ENCODE results near the gene CA14.
A peak's percentile ranks its signal among the peaks of the same experiment; 100 is the strongest.
"Not testable (repeated sequence)": the region's sequence is repeated elsewhere in the genome, so short reads cannot be mapped to it uniquely, and the experiment has no call there.

CA14 gene

DNA sequence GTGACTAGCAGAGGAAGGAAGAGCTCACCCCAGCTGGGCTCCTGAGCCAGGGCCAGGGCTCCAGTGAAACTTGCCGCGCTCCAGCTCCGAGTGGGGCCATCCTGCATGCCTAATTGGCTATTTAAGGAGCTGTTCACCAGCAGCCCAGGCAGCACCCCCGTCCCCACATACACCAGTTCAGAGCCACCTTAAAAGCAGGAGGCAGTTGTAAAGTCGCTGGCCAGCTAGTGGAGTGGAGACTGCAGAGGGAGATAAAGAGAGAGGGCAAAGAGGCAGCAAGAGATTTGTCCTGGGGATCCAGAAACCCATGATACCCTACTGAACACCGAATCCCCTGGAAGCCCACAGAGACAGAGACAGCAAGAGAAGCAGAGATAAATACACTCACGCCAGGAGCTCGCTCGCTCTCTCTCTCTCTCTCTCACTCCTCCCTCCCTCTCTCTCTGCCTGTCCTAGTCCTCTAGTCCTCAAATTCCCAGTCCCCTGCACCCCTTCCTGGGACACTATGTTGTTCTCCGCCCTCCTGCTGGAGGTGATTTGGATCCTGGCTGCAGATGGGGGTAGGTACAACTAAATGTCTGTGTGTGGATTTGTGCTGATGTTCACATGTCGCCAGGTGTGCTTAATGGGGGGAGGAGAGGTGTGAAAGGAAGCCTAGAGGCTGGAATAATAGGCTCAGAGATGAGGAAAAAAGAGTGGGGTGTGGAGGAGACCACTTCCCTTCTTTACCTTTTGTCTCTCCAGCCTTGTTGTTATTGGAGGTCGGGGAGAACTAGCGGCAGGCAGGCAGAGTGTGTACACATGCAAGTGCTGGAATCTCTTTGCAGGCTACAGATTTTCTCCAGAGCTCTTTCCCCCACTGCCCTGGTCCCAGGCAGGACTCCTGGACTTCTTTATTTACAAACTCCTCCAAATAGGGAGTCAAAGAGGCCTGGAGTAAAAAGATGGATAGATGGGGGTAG lies at the start of gene CA14:
CA14 (plus strand) TSS at position 151 of the 962 bp plus-strand sequence; CDS start at position 506, 355 bp downstream.
- no peak for DNase-seq

GRCh38 chr1:150208460-150208859 lies 49.1 kb upstream of the CA14 start:
- not testable (repeated sequence) for DNase-seq

DNA sequence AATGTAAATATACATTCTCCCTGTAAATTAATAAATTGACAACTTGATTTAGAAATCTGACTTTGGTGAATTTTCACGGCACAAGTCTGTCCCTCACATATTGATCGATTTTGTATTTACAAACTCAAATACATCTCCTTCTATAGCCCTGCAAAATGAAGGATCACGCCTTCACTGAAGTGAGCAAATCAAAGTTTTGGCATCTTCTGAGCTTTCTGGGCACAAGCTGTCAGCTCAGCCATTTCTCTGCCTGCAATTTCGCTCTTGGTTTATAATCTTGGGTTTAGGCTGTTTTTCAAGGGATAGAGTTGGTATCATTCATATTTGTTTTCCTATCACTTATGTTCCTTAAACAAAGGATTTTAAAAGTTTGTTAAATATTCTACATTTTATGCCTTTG lies 47.5 kb upstream of the CA14 start:
- DNase-seq = no peak

GRCh38 chr1:150210706-150211105 lies 46.9 kb upstream of the CA14 start:
- no peak for DNase-seq

- DNase-seq = no peak
These were observed 45.5 kb upstream of the CA14 start for GRCh38 chr1:150212070-150212469.

GRCh38 chr1:150213170-150214098 lies 44.1 kb upstream of the CA14 start:
- DNase-seq = peak; percentile 96

GRCh38 chr1:150214099-150214756 lies 43.3 kb upstream of the CA14 start:
- not testable (repeated sequence) for DNase-seq

DNA sequence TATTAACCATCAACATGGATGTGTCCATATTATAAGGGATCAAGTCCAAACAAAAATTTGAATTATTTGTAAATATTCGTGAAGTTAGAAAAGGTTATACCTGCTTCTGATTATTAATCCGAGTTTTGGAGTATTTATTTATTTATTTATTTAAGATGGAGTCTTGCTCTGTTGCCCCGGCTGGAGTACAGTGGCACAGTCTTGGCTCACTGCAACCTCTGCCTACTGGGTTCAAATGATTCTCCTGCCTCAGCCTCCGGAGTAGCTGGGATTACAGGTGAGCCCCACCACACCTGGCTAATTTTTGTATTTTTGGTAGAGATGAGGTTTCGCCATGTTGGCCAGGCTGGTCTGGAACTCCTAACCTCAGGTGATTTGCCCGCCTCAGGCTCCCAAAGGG lies 41.7 kb upstream of the CA14 start:
- DNase-seq = not testable (repeated sequence)

- DNase-seq = no peak
These were observed 36.0 kb upstream of the CA14 start for GRCh38 chr1:150221552-150221951.

GRCh38 chr1:150224983-150225382 lies 32.6 kb upstream of the CA14 start:
- no peak for DNase-seq

DNA sequence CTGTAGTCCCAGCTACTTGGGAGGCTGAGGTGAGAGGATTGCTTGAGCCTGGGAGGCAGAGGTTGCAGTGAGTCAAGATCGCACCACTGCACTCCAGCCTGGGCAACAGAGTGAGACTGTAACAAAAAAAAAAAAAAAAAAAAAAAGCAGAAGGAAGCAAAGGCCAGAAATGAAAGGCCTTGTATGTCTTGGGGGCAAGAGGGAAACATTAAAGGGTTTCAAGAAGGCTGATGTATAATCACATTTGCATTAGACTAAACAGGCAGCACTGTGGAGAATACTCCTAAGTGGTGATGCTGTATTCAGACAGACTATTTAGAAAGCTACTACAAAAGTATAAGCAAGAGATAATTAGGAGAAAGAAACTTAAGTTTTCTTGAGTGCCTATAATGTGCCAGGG lies 32.0 kb upstream of the CA14 start:
- no peak for DNase-seq

- DNase-seq = no peak
These were observed 31.1 kb upstream of the CA14 start for GRCh38 chr1:150226486-150226885.

- no peak for DNase-seq
These were observed 30.3 kb upstream of the CA14 start for GRCh38 chr1:150227228-150227627.

DNA sequence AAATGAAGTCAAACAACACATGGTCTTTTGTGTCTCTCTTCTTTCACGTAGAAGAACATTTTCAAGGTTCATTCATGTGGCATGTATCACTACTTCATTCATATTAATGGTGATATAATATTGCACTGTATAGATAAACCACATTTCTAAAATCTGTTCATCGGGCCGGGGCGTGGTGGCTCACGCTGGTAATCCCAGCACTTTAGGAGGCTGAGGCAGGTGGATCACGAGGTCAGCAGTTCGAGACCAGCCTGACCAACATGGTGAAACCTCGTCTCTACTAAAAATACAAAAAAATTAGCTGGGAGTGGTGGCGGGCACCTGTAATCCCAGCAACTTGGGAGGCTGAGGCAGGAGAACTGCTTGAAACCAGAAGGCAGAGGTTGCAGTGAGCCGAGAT lies 29.3 kb upstream of the CA14 start:
- DNase-seq = not testable (repeated sequence)

GRCh38 chr1:150232921-150233320 lies 24.7 kb upstream of the CA14 start:
- not testable (repeated sequence) for DNase-seq

GRCh38 chr1:150233359-150234308 lies 23.9 kb upstream of the CA14 start:
- no peak for DNase-seq

DNA sequence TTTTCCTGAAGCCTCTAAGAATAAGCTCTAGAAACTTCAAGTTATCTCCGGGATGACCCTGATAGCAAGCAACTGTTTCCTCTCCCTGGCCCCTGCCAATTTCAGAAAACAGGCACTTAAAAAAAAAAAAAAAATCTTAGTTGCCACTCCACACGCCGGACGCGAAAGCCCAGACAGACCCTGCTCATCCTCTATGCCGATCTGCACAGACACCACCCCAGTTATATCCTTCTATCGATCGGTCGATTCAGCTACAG lies 23.3 kb upstream of the CA14 start:
- no peak for DNase-seq

DNA sequence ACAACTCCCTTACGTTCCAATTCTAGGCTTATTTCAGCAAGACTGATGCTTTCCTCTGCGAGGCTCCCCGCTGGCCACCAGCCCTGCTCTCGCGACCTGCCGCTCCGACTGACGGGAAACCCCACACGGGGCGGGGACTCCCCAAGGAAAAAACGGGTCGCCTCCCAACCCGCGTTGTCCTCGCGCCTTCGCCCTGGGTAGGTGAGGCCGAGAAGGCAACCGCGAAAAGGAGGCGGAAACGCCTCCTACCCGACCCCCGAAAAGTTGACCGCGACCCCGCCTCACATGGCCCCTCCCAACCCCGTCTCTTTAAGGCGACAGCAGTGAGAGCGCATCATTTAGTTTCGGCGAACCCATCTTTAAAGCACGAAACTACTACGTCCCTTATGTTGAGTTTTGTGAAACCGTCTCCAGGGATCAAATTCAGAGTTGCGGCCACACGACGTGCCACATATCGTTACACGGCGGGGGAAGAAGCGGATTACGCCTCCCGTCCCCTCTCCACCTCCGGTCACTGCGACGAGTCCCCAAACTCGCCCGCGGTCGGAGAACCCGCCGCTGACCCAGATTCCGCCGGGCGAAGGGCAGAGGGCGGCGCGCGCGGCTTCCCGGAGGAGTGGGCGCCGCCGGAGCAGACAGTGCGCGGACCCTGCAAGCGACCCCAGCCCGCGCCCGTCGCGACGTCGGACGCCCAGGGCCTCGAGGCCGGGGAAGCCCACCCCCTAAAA lies 22.8 kb upstream of the CA14 start:
- DNase-seq = peak; percentile 28

GRCh38 chr1:150235294-150235851 lies 22.2 kb upstream of the CA14 start:
- DNase-seq = no peak

GRCh38 chr1:150235852-150236613 lies 21.5 kb upstream of the CA14 start, which contains the start of gene ANP32E:
TSS of gene ANP32E (minus strand) at chr1:150236112. CDS start at chr1:150235786, 326 bp downstream.
- peak; percentile 99 for DNase-seq

Data from COR-L47 (cell line).